ENCODE measurements around the gene ABCC8. TPM values are rescaled to one million over a fixed set of nuclear protein-coding genes. Genes with fewer than 3 reads are reported as not detected.

The ABCC8 gene
- total RNA-seq, 1 experiment from 2014 or later, result 7.3 TPM

DNA sequence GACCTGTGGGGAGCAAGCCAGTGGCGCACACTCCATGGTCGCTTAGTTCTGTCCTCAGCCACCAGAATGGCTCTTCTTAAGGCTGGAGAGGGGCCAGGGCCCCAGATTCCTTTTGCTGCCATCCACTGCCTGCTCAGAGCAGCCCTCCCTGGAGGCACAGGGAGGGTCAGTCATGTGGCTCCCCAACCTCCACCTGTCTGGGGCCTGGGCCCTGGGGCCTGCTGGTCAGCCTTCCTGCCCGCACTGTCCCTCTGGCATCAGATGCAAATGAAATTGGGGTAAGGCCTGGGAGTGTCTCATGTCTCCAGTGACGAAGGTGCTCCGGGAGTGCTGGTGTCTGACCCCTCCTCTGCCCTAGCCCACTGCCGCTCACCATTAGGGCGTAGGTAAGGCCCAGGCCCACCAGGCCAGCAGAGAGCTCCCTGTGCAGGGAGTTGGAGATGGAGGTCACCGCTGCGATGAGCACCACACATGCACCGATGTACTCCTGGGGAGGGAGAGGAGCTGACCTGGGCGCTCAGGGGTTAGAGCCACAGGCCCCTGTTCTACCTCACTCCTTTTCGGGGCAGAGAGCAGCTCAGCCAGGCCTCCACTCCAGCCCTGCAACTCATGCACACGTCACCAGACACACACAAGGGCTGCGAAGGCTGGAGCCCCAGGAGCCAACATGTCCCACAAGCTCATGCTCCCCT lies 79.2 kb downstream of the ABCC8 start (continued):
- TF ChIP-seq ETV6 (CRISPR knock-in tag; IDR thresholded peaks at IDR 0.05) (no peak), NR2C2 (CRISPR knock-in tag; IDR thresholded peaks at IDR 0.05) (no peak), RELA (CRISPR knock-in tag; IDR thresholded peaks at IDR 0.05; ENCODE audit: borderline replicate concordance) (no peak), ZBTB21 (CRISPR knock-in tag; IDR thresholded peaks at IDR 0.05; ENCODE audit: borderline replicate concordance) (no peak), HMGA2 (CRISPR knock-in tag; IDR thresholded peaks at IDR 0.05) (no peak)
- TF ChIP-seq, protein P1, sequence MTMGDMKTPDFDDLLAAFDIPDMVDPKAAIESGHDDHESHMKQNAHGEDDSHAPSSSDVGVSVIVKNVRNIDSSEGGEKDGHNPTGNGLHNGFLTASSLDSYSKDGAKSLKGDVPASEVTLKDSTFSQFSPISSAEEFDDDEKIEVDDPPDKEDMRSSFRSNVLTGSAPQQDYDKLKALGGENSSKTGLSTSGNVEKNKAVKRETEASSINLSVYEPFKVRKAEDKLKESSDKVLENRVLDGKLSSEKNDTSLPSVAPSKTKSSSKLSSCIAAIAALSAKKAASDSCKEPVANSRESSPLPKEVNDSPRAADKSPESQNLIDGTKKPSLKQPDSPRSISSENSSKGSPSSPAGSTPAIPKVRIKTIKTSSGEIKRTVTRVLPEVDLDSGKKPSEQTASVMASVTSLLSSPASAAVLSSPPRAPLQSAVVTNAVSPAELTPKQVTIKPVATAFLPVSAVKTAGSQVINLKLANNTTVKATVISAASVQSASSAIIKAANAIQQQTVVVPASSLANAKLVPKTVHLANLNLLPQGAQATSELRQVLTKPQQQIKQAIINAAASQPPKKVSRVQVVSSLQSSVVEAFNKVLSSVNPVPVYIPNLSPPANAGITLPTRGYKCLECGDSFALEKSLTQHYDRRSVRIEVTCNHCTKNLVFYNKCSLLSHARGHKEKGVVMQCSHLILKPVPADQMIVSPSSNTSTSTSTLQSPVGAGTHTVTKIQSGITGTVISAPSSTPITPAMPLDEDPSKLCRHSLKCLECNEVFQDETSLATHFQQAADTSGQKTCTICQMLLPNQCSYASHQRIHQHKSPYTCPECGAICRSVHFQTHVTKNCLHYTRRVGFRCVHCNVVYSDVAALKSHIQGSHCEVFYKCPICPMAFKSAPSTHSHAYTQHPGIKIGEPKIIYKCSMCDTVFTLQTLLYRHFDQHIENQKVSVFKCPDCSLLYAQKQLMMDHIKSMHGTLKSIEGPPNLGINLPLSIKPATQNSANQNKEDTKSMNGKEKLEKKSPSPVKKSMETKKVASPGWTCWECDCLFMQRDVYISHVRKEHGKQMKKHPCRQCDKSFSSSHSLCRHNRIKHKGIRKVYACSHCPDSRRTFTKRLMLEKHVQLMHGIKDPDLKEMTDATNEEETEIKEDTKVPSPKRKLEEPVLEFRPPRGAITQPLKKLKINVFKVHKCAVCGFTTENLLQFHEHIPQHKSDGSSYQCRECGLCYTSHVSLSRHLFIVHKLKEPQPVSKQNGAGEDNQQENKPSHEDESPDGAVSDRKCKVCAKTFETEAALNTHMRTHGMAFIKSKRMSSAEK (CRISPR knock-in tag; IDR thresholded peaks at IDR 0.05; ENCODE audit: borderline replicate concordance), result no peak
- TF ChIP-seq, protein P2, sequence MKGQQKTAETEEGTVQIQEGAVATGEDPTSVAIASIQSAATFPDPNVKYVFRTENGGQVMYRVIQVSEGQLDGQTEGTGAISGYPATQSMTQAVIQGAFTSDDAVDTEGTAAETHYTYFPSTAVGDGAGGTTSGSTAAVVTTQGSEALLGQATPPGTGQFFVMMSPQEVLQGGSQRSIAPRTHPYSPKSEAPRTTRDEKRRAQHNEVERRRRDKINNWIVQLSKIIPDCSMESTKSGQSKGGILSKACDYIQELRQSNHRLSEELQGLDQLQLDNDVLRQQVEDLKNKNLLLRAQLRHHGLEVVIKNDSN (CRISPR knock-in tag; IDR thresholded peaks at IDR 0.05), result no peak

DNA sequence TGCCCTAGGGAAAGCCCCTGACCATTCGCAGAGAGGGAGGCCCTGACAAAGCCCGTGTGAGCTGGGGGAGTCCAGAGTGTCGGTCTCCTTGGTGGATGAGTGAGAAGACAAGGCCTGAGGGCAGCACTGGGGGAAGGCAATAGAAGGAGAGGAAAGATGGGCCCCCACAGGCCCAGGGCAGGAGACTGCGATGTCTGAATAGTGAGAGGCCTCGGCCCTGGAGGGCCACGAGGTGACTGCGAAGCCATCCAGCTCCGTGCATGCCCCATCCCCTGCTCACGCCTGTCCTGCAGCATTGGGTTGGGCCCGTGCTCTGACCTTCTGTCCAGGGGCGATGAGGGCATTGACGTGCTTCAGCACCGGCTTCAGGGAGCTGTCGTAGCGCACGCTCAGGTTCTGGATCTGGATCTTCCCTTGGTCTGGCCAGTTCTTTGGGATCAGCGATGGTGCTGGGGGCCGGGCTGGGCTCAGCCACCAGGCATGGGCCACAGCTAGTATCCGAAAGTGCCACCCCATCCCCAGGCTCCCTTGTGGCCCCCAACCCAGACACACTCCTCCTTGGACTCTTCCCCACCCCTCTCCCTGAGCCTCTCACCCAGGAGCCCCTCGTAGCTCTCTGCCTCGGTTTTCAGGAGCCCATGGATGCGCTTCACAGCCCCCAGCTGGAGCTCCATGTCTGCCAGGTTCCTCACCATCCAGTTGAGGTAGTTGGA lies 79.9 kb downstream of the ABCC8 start:
- ChIA-PET CTCF (interaction anchor here (1.5 to 2.4 kb wide), 3 partner anchors 13 to 131 kb away, joined by 5 to 14 read pairs (median 8); no protein-coding TSS in a partner anchor), POLR2A (no interaction called here)
- H3K9me3 Mint-ChIP-seq, result no peaks in the 10 kb centered on the region
- ATAC-seq, result no peak
- no peak for DNase-seq (ENCODE audit: low spot score)
- H3K4me3 Mint-ChIP-seq, result no peak overlapping the region
- no peaks in the 10 kb centered on the region for H3K4me1 Mint-ChIP-seq
- no peaks in the 10 kb centered on the region for H3K36me3 Mint-ChIP-seq
- no peaks in the 10 kb centered on the region for H3K27me3 Mint-ChIP-seq (ENCODE audit: low read depth)
- TF ChIP-seq ETV6 (CRISPR knock-in tag; IDR thresholded peaks at IDR 0.05) (no peak), GTF2I (CRISPR knock-in tag; conservative IDR thresholded peaks at IDR 0.05) (no peak), NFYB (CRISPR knock-in tag; conservative IDR thresholded peaks at IDR 0.05; ENCODE audit: low read depth) (no peak)
- TF ChIP-seq, protein P3, sequence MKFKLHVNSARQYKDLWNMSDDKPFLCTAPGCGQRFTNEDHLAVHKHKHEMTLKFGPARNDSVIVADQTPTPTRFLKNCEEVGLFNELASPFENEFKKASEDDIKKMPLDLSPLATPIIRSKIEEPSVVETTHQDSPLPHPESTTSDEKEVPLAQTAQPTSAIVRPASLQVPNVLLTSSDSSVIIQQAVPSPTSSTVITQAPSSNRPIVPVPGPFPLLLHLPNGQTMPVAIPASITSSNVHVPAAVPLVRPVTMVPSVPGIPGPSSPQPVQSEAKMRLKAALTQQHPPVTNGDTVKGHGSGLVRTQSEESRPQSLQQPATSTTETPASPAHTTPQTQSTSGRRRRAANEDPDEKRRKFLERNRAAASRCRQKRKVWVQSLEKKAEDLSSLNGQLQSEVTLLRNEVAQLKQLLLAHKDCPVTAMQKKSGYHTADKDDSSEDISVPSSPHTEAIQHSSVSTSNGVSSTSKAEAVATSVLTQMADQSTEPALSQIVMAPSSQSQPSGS (CRISPR knock-in tag; IDR thresholded peaks at IDR 0.05; ENCODE audit: borderline replicate concordance, low read depth), result no peak
- no peak overlapping the region for H3K27ac Mint-ChIP-seq

DNA sequence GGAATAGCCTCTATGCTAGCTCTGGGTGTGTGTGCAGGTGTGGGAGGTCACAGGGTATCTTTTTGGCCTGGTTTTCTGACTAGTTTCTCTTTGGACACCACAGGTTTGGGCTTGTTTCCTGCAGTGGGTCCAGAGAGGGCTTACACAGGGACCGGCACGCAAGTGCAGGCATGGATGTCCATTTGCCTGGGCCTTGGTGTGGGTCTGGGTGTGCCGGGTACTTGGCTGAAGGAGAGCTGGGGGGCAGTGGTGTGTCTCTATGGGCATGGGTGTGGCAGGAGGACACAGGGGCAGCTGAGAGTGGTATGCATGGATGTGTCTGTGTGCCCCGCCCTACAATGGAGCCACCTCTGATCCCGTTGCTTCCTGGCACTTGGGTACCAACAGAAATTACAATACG lies 80.7 kb downstream of the ABCC8 start:
- no peak overlapping the region for H3K4me3 Mint-ChIP-seq
- no peaks in the 10 kb centered on the region for H3K4me1 Mint-ChIP-seq
- ChIA-PET POLR2A (no interaction called here), CTCF (interaction anchor here (1.5 kb wide), 1 partner anchor 132 kb away, joined by 5 read pairs; no protein-coding TSS in a partner anchor)
- peaks cover 7% of the 10 kb centered on the region; the same call in 1 of the 2 replicates for H3K27me3 Mint-ChIP-seq (ENCODE audit: low read depth)
- no peak overlapping the region for H3K27ac Mint-ChIP-seq
- H3K36me3 Mint-ChIP-seq, result no peaks in the 10 kb centered on the region
- no peaks in the 10 kb centered on the region for H3K9me3 Mint-ChIP-seq
- no peak for ATAC-seq
- DNase-seq (ENCODE audit: low spot score), result no peak
- no peak for TF ChIP-seq IRF2 (CRISPR knock-in tag; IDR thresholded peaks at IDR 0.05; ENCODE audit: borderline replicate concordance, low read depth)
- TF ChIP-seq KAT7 (CRISPR knock-in tag; IDR thresholded peaks at IDR 0.05; ENCODE audit: borderline replicate concordance), result no peak
- TF ChIP-seq, protein P4, sequence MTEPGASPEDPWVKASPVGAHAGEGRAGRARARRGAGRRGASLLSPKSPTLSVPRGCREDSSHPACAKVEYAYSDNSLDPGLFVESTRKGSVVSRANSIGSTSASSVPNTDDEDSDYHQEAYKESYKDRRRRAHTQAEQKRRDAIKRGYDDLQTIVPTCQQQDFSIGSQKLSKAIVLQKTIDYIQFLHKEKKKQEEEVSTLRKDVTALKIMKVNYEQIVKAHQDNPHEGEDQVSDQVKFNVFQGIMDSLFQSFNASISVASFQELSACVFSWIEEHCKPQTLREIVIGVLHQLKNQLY (CRISPR knock-in tag; IDR thresholded peaks at IDR 0.05), result no peak
- TF ChIP-seq, protein P2 (CRISPR knock-in tag; IDR thresholded peaks at IDR 0.05), result no peak
- TF ChIP-seq TEAD4 (CRISPR knock-in tag; IDR thresholded peaks at IDR 0.05), result no peak
- TF ChIP-seq ZNF317 (CRISPR knock-in tag; IDR thresholded peaks at IDR 0.05; ENCODE audit: borderline replicate concordance, low read depth), result no peak
- TF ChIP-seq RORB (CRISPR knock-in tag; IDR thresholded peaks at IDR 0.05), result no peak

Measured in WTC11 (cell line).